Rectal smooth muscle tissue (tissue), 1 donor: ENCODE data around the gene HERC3.

Experiments used
- H3K27ac ChIP-seq: one replicate; pipeline ENCODE4 v1.7.0; 2013; ENCODE audit warnings: low read depth, low read length, inconsistent platforms
- H3K27me3 ChIP-seq: one replicate; pipeline ENCODE4 v1.7.0; 2013; ENCODE audit warnings: low read length; ENCODE audit not compliant: control insufficient read depth, insufficient read depth
- H3K36me3 ChIP-seq: one replicate; pipeline ENCODE4 v1.7.0; 2013; ENCODE audit warnings: low read length; ENCODE audit not compliant: control insufficient read depth, insufficient read depth
- H3K4me1 ChIP-seq: one replicate; pipeline ENCODE4 v1.7.0; 2013; ENCODE audit warnings: low read length; ENCODE audit not compliant: control insufficient read depth, insufficient read depth
- H3K4me3 ChIP-seq: one replicate; pipeline ENCODE4 v1.7.0; 2013; ENCODE audit warnings: low read length
- H3K9ac ChIP-seq: one replicate; pipeline ENCODE4 v1.7.0; 2013; ENCODE audit warnings: low read length

Gene HERC3

DNA sequence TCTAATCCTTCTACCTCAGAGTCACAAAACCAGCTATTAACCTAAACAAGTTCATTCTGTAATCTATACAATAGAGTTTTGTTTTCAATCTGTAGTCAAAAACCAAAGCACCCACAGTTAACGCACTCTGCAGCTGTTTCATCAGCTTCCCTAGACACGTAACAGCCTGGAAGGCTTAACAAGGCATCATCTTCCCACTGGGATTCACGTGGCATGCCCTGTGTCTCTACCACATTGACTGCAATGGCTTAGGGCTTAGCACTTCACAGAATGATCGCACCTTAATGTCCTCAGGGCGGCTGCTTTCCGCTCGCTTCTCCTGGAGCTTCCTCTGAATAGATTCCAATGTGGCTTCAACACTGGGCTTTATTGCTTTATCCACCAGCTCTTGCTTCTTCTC is 155.1 kb downstream of the HERC3 start:
- Histone ChIP-seq H3K36me3 (peaks cover 32% of the 10 kb centered on the region), H3K27ac (no peak overlapping the region), H3K4me3 (no peak overlapping the region)

DNA sequence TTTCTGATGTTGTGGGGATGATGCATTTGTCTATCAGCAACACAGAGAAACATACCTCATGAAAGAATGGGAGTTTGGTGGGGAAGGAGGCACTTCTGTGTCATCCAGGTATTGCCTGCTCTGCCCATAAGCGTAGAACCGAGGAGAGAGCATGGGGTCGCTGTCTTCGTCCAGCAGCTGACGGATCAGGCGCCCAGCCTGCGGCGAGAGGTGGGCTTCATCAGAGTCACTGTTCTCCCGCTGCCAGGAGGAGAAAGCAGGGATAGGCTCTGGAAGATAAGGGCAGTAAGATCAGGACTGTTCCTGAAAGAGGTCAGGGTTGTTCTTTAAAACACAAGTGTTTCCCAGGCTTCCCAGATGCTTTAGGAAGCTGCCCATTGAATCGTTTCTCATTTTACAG is 158.1 kb downstream of the HERC3 start:
- Histone ChIP-seq H3K36me3 (peaks cover 32% of the 10 kb centered on the region), H3K9ac (no peak overlapping the region), H3K4me3 (no peak overlapping the region), H3K4me1 (no peaks in the 10 kb centered on the region), H3K27me3 (no peaks in the 10 kb centered on the region), H3K27ac (no peak overlapping the region)

More for the DNA sequence above, 155.1 kb downstream of the HERC3 start:
- no peak overlapping the region for H3K9ac ChIP-seq
- H3K4me1 ChIP-seq = no peaks in the 10 kb centered on the region
- H3K27me3 ChIP-seq = no peaks in the 10 kb centered on the region

DNA sequence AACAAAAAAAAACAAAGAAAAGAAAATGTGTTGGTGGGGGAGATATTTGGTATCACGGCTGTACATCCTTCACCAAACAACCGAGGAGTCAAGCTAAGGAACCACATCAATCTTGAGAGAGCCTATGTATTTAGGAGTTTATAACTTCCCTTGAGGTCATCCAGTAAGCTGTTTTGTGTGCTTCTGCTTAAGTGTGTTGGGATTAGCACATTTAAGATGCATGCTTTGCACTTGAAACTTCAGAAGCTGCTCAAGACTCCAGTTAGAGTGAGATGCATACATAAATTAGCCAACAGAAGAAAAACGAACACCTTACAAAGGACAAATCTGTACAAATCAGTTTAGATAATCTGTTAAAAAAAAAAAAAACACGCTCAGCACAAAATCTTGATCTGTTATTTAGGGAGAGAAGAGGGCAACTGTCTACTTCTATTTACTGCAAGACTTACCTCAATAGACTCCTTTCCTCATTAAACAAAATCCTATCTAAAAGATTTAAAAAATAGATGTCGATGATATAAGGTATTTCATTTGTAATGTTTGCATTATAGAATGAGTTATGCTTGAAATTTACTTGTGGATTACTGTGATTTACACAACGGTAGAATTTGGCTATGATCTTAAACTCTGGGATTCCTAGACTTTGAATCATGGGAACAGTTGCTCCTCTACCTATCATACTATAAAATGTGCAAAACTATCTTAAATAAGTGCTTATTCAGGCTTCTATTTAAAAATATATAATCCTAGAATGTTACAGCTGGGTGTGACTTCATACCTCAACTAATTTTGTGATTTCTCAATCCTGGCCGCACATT is 159.2 kb downstream of the HERC3 start:
- Histone ChIP-seq H3K27ac (no peak overlapping the region), H3K4me1 (no peaks in the 10 kb centered on the region), H3K4me3 (no peak overlapping the region), H3K27me3 (no peaks in the 10 kb centered on the region), H3K36me3 (peaks cover 29% of the 10 kb centered on the region), H3K9ac (no peak overlapping the region)

DNA sequence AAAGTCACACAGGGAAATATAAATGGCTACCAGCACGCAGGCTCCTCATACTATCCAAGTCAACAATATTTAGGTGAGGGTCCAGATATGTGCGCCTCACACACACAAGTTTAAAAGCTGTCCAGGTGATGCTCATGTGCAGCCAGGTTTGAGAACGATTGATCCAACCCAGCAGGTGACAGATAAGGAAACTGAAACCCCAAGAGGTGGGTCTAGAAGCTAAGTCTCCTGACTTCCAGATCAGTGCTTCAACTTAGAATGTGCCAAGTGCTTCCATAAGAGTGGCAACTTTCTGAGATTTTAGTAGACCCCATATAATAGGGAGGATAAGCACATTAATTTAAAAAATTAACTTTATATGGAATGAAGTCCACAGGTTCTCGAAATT is 159.8 kb downstream of the HERC3 start:
- no peak overlapping the region for H3K27ac ChIP-seq
- no peak overlapping the region for H3K4me3 ChIP-seq
- H3K27me3 ChIP-seq = no peaks in the 10 kb centered on the region
- no peaks in the 10 kb centered on the region for H3K4me1 ChIP-seq
- peaks cover 26% of the 10 kb centered on the region for H3K36me3 ChIP-seq
- no peak overlapping the region for H3K9ac ChIP-seq

DNA sequence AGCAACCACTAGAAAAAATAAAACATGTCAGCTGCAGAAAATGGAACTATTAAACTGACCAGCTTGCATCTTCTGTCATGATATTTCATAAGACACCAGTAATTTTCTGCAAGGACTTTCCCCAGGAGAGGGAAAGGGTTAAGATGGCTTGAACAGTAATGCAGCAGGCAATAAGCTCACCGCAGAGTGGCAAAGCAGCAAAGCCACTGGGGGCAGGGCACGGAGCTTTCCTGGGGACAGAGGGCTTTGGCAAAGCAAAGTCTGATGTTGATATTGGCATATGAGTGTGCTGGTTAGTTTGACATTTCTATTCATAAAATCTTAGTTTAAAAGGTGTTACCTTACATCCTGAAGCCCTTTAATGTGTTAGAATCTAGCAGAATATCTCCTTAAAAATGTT is 160.5 kb downstream of the HERC3 start:
- Histone ChIP-seq H3K4me3 (no peak overlapping the region), H3K4me1 (no peaks in the 10 kb centered on the region), H3K36me3 (peaks cover 20% of the 10 kb centered on the region), H3K27me3 (no peaks in the 10 kb centered on the region), H3K27ac (no peak overlapping the region), H3K9ac (no peak overlapping the region)

DNA sequence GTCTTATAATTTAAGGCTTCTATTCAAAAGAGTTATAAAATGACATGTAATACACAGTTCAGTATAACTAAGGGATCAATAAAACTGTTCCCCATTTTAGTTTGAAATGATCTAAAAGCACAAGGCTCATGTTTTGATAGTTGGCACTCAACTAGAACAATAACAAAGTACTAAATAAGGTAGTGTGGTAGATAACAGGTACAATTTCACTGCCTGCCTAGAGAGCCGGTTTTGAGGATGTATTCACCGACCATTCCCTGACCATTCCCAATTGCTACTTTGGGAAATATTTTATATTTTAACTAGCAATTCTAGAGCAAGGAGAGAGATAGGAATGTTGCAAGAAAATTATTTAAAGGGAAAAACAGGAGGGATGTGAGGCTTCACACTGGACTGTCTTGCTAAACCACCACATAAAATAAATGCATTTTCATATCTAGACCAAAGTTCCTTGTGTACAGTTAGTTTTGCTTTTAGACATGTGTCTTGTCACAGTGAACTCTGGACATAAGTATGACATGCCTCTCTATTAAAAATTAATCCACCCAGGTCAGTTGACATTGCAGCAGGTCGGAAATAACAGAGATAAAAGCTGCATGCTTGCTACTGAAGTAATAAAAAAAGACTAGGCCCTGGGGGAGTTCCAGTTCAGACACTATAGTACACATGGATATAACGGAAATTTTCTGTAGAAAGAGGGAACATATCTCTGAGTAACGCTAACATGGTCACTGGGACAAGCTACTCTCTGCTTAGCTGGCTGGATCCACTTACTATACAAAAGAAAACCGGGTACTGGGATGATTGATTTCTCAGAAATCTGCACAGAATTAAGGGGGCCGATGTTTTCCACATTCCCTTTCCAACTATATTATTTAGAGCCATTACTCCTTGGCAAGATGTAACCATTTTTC is 161.6 kb downstream of the HERC3 start:
- Histone ChIP-seq H3K9ac (no peak overlapping the region), H3K4me3 (no peak overlapping the region), H3K27me3 (no peaks in the 10 kb centered on the region), H3K4me1 (no peaks in the 10 kb centered on the region), H3K27ac (no peak overlapping the region), H3K36me3 (peaks cover 17% of the 10 kb centered on the region)

DNA sequence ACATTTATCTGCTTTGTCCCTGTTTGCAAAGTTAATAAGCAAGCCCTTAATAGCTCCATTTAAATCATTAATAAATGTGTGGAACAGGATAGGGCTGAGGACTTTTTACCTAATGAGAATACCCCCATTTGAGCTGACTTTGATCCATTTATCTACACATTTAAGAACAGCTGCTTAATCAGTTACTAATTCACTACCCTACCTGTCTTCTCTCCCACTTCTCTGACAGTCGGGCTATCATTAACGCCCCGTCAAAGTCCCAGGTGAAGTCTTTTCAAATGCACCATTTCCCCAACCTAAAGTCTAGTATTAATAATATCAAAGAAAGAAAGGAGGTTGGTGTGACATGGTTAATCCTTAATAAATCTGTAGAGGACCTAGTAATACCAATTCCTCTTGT is 162.5 kb downstream of the HERC3 start:
- H3K27me3 ChIP-seq = no peaks in the 10 kb centered on the region
- H3K36me3 ChIP-seq = peaks cover 14% of the 10 kb centered on the region
- peaks cover 2% of the 10 kb centered on the region for H3K4me1 ChIP-seq
- no peak overlapping the region for H3K9ac ChIP-seq
- H3K27ac ChIP-seq = no peak overlapping the region
- H3K4me3 ChIP-seq = no peak overlapping the region

DNA sequence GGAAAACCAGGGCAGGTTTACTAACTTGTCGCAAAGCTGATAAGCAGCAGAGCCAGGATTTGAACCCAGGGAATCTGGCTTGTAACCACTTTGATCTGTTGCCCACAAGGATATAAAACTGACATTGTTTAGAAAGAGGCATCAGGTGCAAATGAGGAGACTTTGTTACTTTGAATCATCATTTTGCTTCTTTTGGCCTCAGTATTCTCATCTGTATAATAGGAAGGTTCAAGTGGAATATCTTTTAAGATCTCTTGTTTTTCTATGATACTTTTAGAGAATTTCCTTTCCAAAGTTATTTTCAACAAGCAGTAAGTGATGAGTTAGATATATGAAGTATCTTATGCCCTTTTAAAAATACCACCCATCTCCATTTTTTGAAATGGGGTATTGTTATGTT is 163.2 kb downstream of the HERC3 start:
- Histone ChIP-seq H3K4me1 (peaks cover 2% of the 10 kb centered on the region), H3K9ac (no peak overlapping the region), H3K27ac (no peak overlapping the region), H3K27me3 (no peaks in the 10 kb centered on the region), H3K4me3 (no peak overlapping the region), H3K36me3 (peaks cover 7% of the 10 kb centered on the region)

DNA sequence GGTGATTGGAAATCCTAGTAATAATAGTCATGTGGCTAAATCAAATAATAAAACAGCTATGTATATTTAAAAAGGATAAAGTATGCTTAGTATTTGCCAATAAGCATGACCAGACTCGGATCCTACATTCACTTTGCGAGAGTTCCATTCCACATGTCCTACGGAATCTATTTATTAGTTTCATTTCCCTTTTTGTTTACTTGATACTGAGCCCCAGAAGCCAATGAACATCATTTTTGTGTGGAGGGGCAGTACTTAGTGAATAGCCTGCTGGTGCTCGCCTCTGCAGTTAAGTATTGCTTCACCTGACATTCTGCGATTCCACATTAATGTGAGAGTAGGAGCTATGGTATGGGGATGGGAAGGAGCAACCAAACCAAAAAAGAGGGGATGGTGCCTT is 163.9 kb downstream of the HERC3 start:
- no peak overlapping the region for H3K4me3 ChIP-seq
- H3K27me3 ChIP-seq = no peaks in the 10 kb centered on the region
- H3K27ac ChIP-seq = no peak overlapping the region
- H3K4me1 ChIP-seq = peaks cover 2% of the 10 kb centered on the region
- no peak overlapping the region for H3K9ac ChIP-seq
- H3K36me3 ChIP-seq = peaks cover 6% of the 10 kb centered on the region

DNA sequence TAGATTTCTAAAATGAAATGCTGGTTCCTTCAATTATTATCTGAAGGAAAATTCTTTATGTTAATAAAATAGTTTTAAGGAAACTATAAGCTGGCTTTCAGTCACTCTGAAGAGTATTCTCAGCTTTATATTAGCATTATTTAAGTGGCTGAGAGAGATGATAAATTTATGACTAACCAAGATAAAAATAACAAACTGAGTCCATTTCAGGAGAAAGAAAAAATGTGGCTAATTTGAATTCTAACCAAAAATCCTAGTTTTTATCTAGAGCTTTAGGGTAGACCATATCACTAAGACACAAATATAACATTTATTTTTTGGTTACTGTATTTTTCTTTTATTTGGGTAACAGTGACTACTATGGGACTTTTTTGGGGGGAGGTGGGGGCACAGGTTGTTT is 164.8 kb downstream of the HERC3 start:
- H3K4me1 ChIP-seq = peaks cover 2% of the 10 kb centered on the region
- H3K4me3 ChIP-seq = no peak overlapping the region
- no peaks in the 10 kb centered on the region for H3K27me3 ChIP-seq
- no peak overlapping the region for H3K9ac ChIP-seq
- H3K27ac ChIP-seq = no peak overlapping the region
- H3K36me3 ChIP-seq = peaks cover 6% of the 10 kb centered on the region

DNA sequence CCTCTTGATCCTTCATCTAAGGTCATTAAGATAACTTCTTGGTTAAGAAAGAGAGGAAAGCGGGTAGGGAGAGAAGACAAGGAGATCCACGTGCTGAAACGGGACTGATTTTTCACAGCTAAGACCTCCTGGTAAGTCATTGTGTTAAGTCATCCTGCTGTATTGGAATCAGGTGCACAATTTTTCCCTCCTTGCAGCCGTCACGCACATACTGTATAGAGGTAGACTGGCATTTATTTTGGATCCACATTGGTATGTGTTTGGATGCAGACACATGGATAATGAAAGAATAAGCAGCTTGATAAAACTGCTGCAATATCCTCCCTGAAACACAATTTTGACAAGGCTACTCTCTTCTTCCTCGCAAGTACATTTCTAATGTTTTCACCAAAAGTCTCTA is 165.5 kb downstream of the HERC3 start:
- no peak overlapping the region for H3K27ac ChIP-seq

More for the DNA sequence above, 165.5 kb downstream of the HERC3 start:
- no peaks in the 10 kb centered on the region for H3K27me3 ChIP-seq
- no peak overlapping the region for H3K9ac ChIP-seq
- peaks cover 6% of the 10 kb centered on the region for H3K36me3 ChIP-seq
- H3K4me3 ChIP-seq = no peak overlapping the region
- H3K4me1 ChIP-seq = peaks cover 2% of the 10 kb centered on the region
